Testis (tissue), 2 donors: Measurements from ENCODE around the gene PTPRA.

ENCODE experiments used
- CTCF ChIP-seq, 3 experiments: fragments of 450-650 bp in 2 of 3; fragments of 200-600 bp in 1 of 3; sonication (generic) in 1 of 3; IDR thresholded peaks; one replicate each; pipeline ENCODE4 v1.5.1; 2016 to 2019; ENCODE audit warnings: antibody characterized with exemption in 3 of 3, mild to moderate bottlenecking in 2 of 3, moderate library complexity in 1 of 3
- POLR2A ChIP-seq: fragments of 450-650 bp; IDR thresholded peaks from one replicate; pipeline ENCODE4 v1.6.1; 2017; ENCODE audit warnings: antibody characterized with exemption, mild to moderate bottlenecking, moderate library complexity

- TF ChIP-seq CTCF (IDR thresholded peaks at IDR 0.05) (no peak), POLR2A (no peak)
Measured at GRCh38 chr20:3041854-3042409, 168.7 kb downstream of the PTPRA start.
